ENCODE results near the gene TLK1. TPM values are rescaled to one million over a fixed set of nuclear protein-coding genes. Genes with fewer than 3 reads are reported as not detected.

Gene TLK1
- total and polyA plus RNA-seq, 9 of the 15 experiments (the other 6 are each of a cell fraction or from before 2014, with no cell fraction given), result 20.2 to 101 (median 40.5) TPM

DNA sequence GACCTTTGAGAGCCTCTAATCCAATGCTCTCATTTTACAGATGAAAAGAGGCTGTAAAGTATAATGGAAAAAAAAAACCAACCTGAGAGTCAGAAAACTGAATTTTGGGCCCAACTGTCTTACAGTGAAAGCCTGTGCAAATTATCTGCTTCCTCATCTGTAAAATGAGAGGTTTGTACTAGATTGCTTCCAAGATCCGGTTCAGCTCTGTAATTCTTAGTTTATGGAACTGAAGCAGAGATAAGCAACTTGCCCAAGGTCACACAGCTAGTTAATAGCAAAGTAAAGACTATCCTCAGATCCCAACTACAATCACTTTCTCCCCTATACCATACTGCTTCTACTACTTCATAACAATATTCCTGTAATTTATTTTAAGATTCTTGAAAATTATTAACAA is 6.3 kb downstream of the TLK1 start:
- Histone ChIP-seq H3K4me1 (replicated peaks in 1 of 2; ENCODE audit: control insufficient read depth in 2 of 2, insufficient read depth in 2 of 2, low read length in 2 of 2) (peaks cover 5 to 41% of the 10 kb centered on the region in 2 experiments; a peak in 4 of 5 replicates), H3K36me3 (ENCODE audit: control insufficient read depth, insufficient read depth, low read length) (peaks cover 3% of the 10 kb centered on the region; the same call in 1 of the 3 replicates), H3K79me2 (ENCODE audit: control insufficient read depth, insufficient read depth, low read length) (peaks cover 98% of the 10 kb centered on the region), H3K27me3 (ENCODE audit: control insufficient read depth in 2 of 2, insufficient read depth in 2 of 2, low read length in 2 of 2) (no peaks in the 10 kb centered on the region), H3K4me3 (no peak overlapping the region), H3K9me3 (replicated peaks; ENCODE audit: control insufficient read depth, insufficient read depth, low read depth, low read length) (no peaks in the 10 kb centered on the region), H3K4me2 (ENCODE audit: insufficient read depth, low read length) (peak overlapping the region; percentile 38), H4K20me1 (replicated peaks; ENCODE audit: control insufficient read depth, insufficient read depth, low read length) (peaks cover 10% of the 10 kb centered on the region), H3K9me1 (ENCODE audit: control insufficient read depth, insufficient read depth, low read length) (no peaks in the 10 kb centered on the region), H3K9ac (ENCODE audit: insufficient read depth in 1 of 2, low read depth in 2 of 2, low read length in 2 of 2) (peak overlapping the region in 1 of 2 experiments; percentile 43; a peak in 2 of 4 replicates), H3K27ac (ENCODE audit: extremely low read depth, low read depth, low read length) (peak overlapping the region; percentile 36; the same call in 2 of the 3 replicates), H2AFZ (ENCODE audit: low read depth, low read length) (no peak overlapping the region)
- DNase-seq (ENCODE audit: extremely low read depth in 1 of 4, low spot score in 3 of 4) (peak in 2 of 4 experiments; percentile 28 to 60), ATAC-seq (peak; percentile 39), FAIRE-seq (peak; percentile 66)
- BruUV-seq (replicated peaks), result no TSS peak
- intact Hi-C loops (cut with micrococcal nuclease), result no loop called here
- in situ Hi-C loops (cut with MboI), result no loop called here
- POLR2A ChIA-PET, result interaction anchor here (0.7 to 1.8 kb wide), 8 partner anchors 8 to 280 kb away, joined by 3 to 7 read pairs (median 4); partner anchors contain the start of genes DCAF17 and METTL8
- CTCF ChIA-PET (ENCODE audit: low intra/inter-chr PET ratio), result no interaction called here
- WGBS (ENCODE audit: insufficient coverage, low coverage, missing lambda C conversion rate), result 0% methylated on average over 1 of the region's 1 CpG
- no peak for TF ChIP-seq HMG20A (CRISPR knock-in tag; conservative IDR thresholded peaks at IDR 0.05)
- TF ChIP-seq, protein P1, sequence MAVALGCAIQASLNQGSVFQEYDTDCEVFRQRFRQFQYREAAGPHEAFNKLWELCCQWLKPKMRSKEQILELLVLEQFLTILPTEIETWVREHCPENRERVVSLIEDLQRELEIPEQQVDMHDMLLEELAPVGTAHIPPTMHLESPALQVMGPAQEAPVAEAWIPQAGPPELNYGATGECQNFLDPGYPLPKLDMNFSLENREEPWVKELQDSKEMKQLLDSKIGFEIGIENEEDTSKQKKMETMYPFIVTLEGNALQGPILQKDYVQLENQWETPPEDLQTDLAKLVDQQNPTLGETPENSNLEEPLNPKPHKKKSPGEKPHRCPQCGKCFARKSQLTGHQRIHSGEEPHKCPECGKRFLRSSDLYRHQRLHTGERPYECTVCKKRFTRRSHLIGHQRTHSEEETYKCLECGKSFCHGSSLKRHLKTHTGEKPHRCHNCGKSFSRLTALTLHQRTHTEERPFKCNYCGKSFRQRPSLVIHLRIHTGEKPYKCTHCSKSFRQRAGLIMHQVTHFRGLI (CRISPR knock-in tag; IDR thresholded peaks at IDR 0.05), result no peak
- TF ChIP-seq RFX7 (CRISPR knock-in tag; IDR thresholded peaks at IDR 0.05), result peak; percentile 46; the same call in 1 of the 2 replicates
- TF ChIP-seq TCF7 (IDR thresholded peaks at IDR 0.05; ENCODE audit: borderline replicate concordance), result no peak
- no peak for TF ChIP-seq ZNF347 (CRISPR knock-in tag; IDR thresholded peaks at IDR 0.05; ENCODE audit: low read depth)
- TF ChIP-seq, protein P2, sequence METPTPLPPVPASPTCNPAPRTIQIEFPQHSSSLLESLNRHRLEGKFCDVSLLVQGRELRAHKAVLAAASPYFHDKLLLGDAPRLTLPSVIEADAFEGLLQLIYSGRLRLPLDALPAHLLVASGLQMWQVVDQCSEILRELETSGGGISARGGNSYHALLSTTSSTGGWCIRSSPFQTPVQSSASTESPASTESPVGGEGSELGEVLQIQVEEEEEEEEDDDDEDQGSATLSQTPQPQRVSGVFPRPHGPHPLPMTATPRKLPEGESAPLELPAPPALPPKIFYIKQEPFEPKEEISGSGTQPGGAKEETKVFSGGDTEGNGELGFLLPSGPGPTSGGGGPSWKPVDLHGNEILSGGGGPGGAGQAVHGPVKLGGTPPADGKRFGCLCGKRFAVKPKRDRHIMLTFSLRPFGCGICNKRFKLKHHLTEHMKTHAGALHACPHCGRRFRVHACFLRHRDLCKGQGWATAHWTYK (CRISPR knock-in tag; IDR thresholded peaks at IDR 0.05), result no peak
- no peak for TF ChIP-seq XRCC4 (IDR thresholded peaks at IDR 0.05; ENCODE audit: extremely low read depth, insufficient read depth, insufficient read length)
- TF ChIP-seq, protein P3, sequence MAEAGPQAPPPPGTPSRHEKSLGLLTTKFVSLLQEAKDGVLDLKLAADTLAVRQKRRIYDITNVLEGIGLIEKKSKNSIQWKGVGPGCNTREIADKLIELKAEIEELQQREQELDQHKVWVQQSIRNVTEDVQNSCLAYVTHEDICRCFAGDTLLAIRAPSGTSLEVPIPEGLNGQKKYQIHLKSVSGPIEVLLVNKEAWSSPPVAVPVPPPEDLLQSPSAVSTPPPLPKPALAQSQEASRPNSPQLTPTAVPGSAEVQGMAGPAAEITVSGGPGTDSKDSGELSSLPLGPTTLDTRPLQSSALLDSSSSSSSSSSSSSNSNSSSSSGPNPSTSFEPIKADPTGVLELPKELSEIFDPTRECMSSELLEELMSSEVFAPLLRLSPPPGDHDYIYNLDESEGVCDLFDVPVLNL (CRISPR knock-in tag; IDR thresholded peaks at IDR 0.05; ENCODE audit: low read depth), result no peak
- TF ChIP-seq GATAD2A (IDR thresholded peaks at IDR 0.05), result 0 out of 2 replicates have a peak, but pooled peaks have one; percentile 49
- peak; percentile 57; the same call in 1 of the 2 replicates for TF ChIP-seq TEAD4 (IDR thresholded peaks at IDR 0.05; ENCODE audit: low read length)
- no peak for TF ChIP-seq TEAD4 (CRISPR knock-in tag; IDR thresholded peaks at IDR 0.05; ENCODE audit: borderline replicate concordance)
- peak in 1 of 2 experiments; percentile 13; a peak in 1 of 4 replicates for TF ChIP-seq TEAD1 (CRISPR knock-in tag; IDR thresholded peaks at IDR 0.05)
- TF ChIP-seq EP300 (IDR thresholded peaks at IDR 0.05; ENCODE audit: low read length), result peak; percentile 67
- no peak for TF ChIP-seq NFIC (IDR thresholded peaks at IDR 0.05)
- TF ChIP-seq ETV1 (tag; conservative IDR thresholded peaks at IDR 0.05; ENCODE audit: low read depth), result peak; percentile 91
- peak; percentile 48; the same call in 1 of the 2 replicates for TF ChIP-seq ELF1 (tag; IDR thresholded peaks at IDR 0.05)
- no peak for TF ChIP-seq NFE2 (IDR thresholded peaks at IDR 0.05; ENCODE audit: low read depth)
- TF ChIP-seq SOX6 (IDR thresholded peaks at IDR 0.05), result peak; percentile 49; the same call in 1 of the 2 replicates
- TF ChIP-seq ELF2 (CRISPR knock-in tag; IDR thresholded peaks at IDR 0.05), result peak; percentile 45; the same call in 1 of the 2 replicates
- TF ChIP-seq MXI1 (IDR thresholded peaks at IDR 0.05; ENCODE audit: low read depth, low read length), result no peak
- peak; percentile 59; the same call in 1 of the 2 replicates for TF ChIP-seq ZNF766 (CRISPR knock-in tag; conservative IDR thresholded peaks at IDR 0.05)
- TF ChIP-seq GATAD2B (IDR thresholded peaks at IDR 0.05; ENCODE audit: borderline replicate concordance), result peak; percentile 62; the same call in 1 of the 2 replicates

Measured in K562 (cell line).